Activated CD4-positive, CD25-positive, alpha-beta regulatory T cell treated with anti-CD3 and anti-CD28 coated beads, Interleukin-2, amount 50 U/mL, for 24 hours (primary cell): ENCODE data around the gene NRM.

Experiments used
- ATAC-seq, 2 donors: fragments of 150-1000 bp; cut with Tn5 transposase; one replicate each; pipeline ENCODE4 v1.10.0; 2021; ENCODE audit warnings: mild to moderate bottlenecking in 1 of 2, moderate library complexity in 1 of 2

The NRM gene

DNA sequence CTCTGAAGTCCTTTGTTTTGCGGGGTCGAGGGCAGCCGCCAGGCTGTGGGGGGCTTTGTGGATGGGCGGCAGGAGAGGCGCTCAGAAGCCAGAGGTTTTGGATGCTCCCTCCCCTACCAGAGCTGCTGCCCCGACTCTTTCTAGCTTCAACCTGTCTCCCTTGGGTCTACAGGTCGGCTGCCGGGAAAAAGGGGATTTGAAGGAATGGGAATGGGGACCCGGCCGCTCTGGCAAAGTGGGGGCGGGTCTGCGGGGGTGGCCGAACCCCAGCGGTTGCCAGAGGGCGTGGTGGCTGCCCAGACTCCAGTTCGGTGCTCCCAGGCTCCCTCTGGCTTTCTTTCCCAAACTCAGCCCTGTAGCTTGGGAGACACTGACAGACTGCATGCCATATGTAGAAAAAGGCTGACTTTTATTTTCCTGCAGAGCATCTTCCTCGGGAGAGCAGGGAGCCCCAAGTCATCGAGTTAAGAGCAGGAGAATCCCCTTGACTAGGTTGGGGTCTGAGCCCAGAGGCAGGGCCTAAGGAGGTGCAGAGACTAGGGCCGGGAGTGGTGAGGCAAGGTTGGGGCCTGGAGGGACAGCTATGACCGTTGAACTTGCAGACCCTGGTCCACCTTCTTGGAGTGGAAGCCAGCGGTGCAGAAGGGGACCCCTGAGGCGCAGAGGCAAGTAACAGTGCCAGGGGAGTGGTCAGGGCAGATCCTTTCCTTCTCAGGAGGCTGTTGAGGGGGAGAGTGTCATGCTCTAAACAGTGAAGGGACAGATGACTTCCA is 2.9 kb downstream of the NRM start:
- ATAC-seq = no peak

DNA sequence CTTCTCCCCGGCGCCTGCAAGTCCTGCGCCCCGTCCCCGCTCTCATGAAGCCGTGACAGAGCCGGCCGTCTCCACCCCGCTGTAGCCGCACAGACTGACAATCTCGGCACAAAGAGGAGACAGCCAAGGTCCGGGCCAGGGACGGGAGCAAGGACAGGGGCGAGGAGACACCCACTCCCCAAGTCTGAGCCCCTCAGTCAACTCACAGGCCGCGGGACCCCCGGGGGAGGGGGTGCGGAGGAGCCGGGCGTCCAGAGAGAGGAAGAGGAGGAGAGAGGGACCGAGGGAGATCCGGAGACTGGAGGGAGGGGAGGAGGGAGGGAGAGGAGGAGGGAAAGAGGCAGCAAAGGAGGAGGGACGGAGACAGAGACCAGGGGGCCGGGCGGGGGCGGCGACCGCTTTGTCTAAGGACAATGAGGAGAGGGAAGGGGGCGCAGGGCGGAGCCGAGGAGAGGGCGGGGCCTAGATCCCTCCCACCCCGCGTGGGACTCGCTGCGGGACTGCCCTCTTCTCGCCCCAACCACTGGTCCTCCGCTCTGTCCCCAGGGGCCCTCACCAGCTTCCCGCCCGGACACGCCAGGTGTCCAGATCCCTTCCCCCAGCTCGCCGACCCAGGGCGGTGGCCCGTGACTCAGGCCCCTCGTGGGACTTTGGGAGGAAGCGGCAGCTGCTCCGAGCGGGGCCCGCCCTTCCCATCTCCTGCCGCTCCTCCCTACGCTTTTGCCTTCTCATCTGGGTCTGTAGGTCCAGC is 3.7 kb downstream of the NRM start:
- ATAC-seq = peak; percentile 26 to 34

DNA sequence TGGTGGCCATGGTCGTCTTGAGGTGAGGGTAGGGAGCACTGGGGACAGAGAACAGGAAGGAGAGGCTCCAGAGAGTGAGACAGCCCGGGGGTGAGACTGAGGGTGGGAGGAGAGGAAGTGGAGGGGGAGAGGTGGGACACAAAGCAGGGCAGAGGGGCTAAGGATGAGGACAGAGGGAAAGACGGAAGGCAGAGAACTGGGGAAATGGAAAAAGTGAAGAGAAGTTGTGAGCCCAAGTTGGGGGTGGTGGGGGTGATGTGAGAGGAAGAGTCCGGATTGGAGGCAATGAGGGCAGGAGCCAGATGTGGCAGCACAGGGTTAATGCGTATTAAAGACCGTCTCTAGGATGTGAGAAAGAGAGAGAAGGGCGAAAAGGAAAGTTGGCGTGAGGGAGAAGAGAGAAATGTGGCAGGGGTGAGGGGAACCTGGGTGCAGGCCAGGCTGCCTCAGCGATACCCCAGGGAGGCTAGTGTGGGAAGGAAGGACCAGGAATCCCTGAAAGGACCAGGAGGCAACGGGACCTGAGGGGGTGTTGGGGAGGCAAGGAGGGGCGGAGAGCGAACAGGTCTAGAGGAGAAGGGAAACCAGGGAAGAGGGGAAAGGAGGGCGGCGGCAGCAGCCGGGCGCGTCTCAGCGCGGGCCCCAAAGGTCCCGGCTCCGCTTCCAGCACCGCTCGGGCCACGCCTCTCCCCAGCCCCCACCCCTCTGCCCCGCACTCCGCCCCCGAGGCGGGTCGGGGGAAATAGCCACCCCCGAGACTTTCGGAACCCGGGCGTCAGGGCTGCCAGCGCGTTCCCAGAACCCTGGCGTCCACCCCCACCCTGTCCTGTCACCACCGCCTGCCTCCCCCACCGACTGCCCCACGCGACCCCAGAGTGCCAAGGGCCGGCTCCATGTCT is 4.5 kb downstream of the NRM start, which contains the start of gene PPP1R18:
PPP1R18 (minus strand) TSS at position 637 of the 899 bp plus-strand sequence; CDS start at position 10, 627 bp downstream.
- peak; percentile 39 to 43 for ATAC-seq

DNA sequence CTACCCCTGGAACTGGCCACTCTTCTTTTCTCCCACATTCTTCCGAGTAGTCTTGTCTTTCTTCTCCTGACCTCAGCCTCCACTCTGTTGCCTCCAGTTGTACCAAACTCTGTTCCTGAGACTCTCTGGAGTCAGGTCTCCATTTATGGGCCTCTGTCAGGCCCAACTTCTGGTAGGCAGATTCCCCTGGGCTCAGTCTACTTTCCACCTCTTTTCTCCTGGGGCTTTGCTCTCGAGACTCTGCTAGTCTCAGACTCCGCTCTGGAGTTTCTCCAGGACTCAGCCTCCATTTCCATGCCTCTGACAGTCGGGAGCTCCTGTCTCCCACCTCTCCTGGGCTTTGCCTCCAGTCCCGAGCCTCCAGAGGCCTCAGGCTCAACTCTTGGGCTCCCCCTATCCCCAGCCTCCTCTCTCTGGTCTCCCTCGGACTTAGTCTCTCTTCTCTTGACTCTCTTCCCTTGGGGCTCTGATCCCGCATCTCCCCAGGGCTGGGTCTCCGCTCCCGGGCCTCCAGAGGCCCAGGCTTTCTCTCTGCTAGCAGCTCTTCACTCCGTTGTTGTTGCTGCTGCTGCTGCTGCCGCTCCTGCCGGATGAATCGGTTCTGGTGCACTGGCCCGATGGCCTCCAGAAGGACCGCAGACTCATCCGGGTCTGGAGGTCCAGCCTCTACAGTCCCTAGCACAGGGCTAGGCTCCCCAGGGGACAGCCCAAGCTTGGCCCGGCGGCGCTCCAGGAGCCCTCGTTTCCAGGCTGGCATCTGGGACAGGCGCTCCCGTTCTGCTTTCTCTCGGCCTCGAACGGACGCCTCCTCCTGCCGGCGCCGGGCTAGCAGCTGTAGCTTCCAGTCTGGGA is 5.4 kb downstream of the NRM start:
- ATAC-seq = no peak

DNA sequence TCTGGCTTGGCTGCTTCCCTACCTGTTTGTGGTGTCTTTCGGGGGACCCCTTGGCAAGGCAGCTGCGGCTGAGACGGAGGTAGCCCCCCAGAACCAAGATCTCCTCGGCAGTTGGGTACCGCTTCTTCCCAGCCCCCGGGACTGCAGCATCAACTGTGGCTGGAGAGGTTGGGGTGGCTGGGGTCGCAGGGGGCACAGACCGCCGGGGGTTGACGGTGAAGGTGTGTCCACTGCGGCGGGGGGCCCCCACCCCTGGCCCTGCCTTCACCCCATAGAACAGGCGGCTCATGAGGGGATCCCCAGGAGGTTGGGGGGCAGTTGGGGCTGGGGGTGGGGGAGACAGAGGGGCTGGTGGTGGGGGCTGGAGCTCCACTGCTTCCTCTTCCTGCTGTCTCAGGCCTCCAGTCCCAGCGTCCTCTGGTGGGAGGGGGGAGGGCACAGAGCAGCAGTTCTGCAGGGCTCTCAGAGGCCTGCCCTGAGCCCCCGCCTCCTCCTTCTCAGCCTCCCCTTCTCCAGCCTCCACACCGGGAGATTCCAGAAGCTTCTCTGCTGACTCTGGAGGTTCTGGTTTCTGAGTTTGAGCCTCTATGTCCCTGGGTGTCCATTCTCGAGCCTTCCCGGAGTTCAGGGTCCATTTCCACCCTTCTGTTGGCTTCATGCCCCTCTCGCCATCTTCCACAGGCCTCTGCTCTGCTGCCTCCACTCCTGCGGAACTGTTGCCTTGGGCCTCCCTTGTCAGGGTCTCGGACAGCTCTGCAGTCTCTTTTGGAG is 6.2 kb downstream of the NRM start:
- no peak for ATAC-seq

DNA sequence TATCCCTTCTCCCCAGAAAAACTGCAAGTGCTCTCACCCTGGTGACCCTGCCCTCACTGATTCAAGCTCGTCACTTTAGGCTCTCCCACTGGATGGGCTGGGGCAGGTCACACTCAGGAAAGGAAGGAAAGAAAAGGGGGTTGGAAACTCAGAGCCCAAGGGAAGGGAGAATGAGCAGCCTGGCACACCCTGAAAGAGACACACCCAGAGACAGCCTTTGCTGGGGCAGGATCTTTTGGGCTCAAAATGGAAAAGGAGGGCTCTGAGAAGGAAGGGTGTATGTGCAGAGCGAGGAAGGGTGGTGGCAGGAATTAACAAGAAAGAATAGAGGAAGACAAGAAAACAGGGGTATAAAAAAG is 6.8 kb downstream of the NRM start:
- no peak for ATAC-seq

DNA sequence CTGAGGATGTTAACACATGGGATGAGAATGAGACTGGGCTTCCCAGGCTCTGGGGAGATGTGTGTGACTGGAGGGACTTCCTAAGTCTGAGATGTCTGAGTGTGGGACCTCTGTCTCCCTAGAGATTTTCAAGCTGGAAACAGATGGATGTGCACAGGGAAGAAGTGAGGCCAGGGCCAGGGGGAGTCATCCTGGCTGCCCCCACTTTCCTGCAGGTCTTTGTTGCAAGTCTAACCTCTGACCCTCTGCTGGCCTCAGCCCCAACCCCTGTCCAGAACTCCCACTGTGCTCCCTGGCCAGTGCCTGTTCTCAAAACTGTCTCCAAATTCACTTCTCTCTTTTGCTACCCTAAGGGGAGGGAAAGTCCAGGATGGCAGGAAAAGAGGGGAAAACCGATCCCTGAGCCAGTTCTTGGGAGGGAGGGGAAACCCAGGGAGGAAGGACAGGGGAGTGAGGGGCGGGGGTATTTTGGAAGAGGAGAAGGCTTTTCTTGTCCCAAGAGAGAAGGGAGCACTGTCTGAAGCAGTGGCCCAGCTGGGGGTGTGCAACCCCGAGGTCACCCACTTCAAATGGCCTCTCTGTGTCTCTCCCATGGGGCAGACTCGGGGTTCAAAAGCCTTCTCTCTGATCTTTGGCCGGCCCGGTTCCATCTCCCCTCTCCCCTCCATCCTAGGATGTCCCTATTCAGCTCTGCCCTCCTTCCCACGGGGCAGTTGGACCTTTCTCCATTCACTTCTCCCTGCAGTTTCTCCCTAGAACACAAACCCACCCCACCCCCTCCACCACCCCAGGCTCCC is 7.4 kb downstream of the NRM start:
- ATAC-seq = no peak

DNA sequence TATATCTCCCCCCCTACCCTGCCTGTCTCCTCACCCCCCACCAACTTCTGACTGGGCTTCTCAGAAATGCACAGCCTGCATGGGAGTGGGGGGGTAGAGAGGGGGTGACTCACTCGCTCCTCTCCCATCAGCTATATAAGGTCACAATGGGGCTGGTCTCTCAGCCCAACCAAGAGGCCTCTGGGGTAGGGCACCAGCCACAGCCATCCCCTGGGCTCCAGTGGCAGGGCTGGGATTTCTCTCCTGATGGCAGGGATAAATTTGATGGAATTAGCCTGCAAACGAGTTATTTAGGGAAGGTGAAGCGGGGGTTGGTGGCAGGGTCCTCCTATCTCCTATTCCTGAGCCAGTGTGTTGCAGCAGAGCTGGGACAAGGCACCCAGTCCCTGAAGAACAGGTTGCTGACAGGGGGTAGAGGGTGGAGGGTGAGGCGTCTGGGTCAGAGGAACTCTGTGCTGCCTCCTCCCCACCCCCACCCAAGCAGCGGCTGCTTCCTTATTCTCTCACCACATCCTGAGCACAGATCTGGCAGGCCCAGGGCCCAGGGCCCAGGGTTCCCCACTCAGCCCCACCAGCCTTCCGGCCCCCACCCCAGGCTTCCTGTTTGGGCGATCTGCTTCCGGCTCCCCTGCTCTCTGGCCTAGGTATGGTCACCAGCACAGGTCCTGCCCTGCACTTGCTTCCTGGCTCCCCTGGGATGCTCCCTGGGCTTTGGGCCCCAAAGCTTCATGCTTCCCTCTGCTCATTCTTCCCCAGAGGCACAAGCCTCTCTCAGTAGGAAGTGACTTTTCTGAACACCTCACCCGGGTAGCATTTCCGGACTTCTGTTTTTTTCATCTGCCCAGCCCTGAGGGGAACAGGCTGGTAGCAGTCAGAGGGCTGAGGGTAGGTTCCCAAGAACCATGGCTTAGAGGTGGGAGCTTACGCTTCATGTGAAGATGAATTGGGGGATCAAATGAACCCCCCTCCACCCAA is 8.4 kb downstream of the NRM start:
- peak; percentile 73 to 77 for ATAC-seq

DNA sequence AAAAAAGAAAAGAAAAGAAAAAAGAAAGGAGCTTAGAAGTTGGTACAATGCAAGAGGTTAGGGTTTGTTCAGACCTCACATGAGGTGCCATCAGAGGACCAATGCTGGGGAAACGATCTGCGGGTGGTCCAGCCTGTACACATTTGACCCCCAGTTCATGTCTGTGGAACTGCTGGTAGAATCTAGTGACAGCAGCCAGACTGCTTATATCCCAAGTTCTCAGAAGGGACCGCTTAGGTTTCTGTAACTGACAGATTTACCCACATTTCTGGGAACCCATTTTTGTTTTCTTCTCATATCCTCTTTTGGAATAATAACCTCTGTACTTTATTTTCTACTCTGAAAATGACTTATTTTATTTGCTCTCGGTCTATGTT is 9.0 kb downstream of the NRM start:
- ATAC-seq = peak in 1 of 2 donors; percentile 1

DNA sequence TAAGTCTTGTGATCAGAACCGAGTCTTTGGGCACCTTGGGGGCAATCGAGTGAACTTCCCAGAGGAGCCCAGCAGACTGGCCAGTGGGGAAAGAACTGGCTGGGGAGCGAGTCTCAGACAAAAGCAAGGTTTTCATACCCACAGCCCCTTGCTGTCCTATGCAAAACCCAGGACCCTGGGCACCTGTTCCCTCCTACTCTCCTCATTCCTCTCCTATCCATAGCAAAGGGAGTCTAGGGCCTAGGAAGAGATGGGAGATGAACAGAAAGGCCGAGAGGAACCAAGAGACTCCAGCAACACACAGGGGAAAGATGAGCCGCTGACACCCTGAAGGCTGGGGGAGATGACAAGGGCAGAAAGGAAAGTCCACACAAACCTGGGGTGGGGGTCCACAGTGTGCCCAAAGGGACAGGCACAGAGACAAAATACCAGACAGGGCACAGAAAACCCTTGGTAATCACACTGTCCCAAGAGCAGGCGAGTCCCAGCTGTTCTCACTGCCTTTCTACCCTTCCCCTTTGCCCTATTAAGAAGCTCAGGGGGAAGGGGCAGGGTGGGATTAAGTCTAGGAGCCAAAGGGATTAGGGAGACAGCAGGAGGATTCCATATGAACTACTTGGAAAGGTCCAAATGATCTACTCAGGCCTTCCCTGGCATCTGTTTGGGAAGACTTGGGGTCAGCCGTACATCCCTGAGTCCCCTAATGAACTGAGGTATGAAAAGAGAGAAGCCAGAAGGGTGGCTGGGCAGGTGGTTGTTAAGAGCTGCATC is 10.8 kb downstream of the NRM start:
- no peak for ATAC-seq

DNA sequence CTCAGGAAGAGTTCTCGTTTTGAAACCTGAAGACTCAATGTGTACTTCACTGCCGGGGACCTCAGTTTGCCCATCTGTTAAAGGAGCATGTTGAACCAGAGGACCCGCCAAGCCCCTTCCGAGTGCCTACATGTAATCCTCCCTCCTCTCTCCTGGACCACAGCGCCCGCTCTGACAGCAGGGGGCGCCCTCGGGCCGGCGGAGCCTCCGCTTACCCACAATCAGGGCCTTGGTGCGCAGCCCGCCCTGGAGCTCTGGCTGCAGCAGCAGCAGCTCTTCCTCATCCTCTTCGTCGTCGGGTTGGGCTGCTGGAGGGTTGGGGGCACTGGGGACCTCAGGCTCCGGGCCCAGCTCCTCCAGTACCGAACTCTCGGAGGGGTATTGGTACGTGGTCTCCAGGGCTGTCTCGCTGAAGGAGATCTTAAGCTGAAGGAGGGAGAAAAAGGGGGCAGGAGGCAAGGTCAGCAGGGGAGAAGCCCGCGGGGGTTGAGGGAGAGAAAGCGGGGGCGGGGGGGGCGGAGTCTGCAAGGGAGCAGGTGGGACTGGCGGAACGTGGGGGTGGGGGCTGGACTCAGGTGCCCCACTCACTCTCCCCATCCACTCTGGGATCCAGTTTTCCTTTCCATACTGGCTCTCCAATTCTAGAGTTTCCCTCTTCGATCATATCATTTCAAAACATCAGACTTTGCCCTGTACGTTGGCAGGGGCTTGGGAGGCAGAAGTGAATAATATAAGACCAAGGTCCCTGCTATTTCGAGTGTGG is 11.6 kb downstream of the NRM start:
- ATAC-seq = peak; percentile 42 to 48

DNA sequence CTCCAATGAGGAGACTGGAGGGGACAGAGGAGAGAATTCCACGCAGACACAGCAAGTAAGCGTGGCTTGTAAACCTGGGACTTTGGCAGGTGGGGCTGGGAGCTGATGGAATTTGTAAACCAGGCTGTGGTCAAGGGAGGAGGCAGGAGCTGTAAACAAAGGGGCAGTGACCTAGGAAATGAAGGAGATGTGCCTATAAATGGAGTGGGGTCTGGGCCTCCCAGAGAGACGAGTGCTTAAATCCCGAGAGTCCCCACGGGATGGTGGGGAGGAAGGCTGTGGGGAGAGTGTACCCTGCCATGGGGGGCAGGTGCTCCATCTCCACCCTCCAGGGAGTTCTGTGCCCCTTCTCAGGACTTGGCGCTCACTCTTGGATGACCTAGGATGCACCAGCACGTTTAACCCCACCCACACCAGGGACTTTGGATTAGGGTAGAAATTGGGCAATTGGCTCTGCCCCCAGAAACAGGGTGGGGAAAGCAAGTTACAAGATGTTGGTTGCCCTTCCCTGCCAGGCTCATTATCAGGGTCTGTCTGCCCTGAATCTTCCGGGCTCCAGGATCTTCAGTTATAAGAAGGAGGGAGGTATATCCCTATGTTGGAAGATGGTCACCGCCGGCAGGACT is 14.0 kb downstream of the NRM start:
- ATAC-seq = no peak

DNA sequence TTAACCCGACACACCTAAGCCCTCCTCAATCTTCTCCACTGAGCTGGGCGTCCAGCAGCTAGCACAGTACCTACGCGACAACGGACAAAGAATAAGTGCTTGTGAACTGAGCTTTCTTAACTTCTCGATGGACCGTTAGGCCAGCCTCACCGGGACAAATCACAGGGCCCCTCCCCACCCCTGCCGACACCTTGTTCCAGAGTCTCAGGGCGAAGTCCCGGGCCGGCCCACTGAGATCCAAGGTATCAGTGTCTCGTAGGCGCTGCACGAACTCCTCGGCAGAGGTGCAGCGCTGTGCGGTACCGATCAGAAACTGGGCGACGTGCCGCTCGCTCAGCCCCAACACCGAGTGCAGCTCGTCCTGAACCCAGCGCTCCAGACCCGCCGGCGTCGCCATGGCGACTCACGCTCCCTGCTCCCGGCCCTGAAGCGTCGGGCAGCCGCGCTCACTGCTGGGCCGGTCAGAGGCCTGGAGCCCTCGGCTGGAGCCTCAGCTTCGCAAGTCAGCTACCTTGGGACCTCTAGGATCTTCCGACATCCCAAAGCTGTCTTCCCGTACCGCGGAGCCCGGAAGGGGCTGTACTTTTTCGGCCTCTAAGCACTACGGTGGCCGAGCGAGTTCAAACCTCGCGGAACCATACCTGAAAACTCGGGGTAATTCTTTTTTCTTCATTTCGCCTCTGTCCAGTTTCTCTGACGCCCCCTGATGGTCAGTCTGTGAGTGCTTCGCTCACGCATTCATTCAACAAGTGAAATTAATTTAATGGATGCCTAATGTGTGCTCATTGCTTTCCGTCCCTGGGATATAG is 18.1 kb downstream of the NRM start, which contains the start of gene DHX16:
DHX16 (minus strand) TSS at position 562 of the 809 bp plus-strand sequence; CDS start at position 397, 165 bp downstream.
- peak; percentile 75 to 77 for ATAC-seq

DNA sequence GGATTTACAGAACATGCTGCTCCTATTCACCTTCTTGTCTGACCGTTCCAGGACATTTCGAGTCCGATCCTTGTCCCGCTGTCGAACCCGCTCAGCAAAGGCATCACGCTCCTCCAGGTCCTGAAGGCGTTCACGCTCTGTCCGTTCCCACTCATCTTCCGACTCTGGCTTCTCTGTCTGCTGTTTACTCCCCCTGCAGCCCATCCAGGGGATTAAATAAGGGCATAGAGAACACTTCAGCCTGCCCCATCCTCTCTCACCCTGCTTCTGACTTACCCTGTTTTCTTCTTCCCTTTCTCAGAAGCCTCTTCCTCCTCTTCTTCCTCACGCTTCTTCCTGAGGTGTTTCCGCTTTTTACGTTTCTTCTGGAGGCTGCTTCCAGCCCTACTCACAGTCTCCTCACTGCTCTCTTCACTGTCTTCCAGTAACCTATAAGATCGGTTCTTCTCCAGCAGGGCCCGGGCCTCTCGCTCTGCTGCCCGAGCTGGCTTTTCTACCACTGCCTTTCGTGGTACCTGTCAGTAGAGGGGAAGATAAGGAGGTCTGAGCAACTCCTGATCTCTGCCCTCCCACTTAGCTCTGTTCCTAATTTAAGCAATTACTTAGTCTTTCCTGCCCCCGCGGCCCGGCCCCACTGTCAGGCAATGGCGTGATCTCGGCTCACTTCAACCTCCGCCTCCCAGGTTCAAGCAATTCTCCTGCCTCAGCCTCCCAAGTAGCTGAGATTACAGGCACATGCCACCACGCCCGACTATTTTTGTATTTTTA is 19.8 kb downstream of the NRM start:
- ATAC-seq = no peak

DNA sequence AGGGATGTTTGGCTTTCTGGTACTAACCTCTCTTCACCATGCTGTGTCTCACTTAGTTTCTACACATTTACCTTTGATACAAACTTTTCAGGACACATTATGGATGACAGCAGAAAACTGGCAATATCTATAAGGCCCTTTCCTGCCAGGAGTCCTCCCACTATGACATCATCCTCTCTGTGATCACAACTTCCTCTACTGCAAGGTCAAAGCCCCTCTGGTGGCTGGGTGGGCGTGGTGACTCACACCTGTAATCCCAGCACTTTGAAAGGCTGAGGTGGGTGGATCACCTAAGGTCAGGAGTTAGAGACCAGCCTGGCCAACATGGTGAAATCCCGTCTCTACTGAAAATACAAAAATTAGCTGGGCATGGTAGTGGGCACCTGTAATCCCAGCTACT is 24.5 kb downstream of the NRM start:
- peak; percentile 48 to 56 for ATAC-seq
